MM.1S (cell line): Measurements from ENCODE around the gene BBOX1.

Source experiments
- DNase-seq: peaks from one replicate; pipeline ENCODE4 v3.0.0-alpha.2; 2015
- H2AFZ ChIP-seq: fragments of 300-600 bp; sonication (generic); 2 replicates; pipeline ENCODE4 v1.6.0; 2016; ENCODE audit warnings: antibody characterized with exemption, low read length
- H3F3A ChIP-seq: fragments of 300-600 bp; sonication (generic); 2 replicates; pipeline ENCODE4 v1.6.1; 2016; ENCODE audit warnings: mild to moderate bottlenecking, antibody characterized with exemption, low read length, moderate library complexity, mixed read lengths; ENCODE audit not compliant: insufficient read depth
- H3K27ac ChIP-seq: fragments of 300-600 bp; sonication (generic); 2 replicates; pipeline ENCODE4 v1.5.1; 2016; ENCODE audit warnings: mild to moderate bottlenecking, low read length
- H3K27me3 ChIP-seq: fragments of 300-600 bp; sonication (generic); replicated peaks from 2 replicates; pipeline ENCODE4 v1.6.0; 2016; ENCODE audit warnings: low read length; ENCODE audit not compliant: insufficient read depth
- H3K36me3 ChIP-seq: fragments of 300-600 bp; sonication (generic); replicated peaks from 2 replicates; pipeline ENCODE4 v1.6.1; 2016; ENCODE audit warnings: mild to moderate bottlenecking, low read length, mixed read lengths; ENCODE audit not compliant: insufficient read depth
- H3K4me1 ChIP-seq: fragments of 300-600 bp; sonication (generic); 2 replicates; pipeline ENCODE4 v1.6.1; 2016; ENCODE audit warnings: low read length, mixed read lengths
- H3K4me2 ChIP-seq: fragments of 300-600 bp; sonication (generic); 2 replicates; pipeline ENCODE4 v1.6.0; 2016; ENCODE audit warnings: low read depth, low read length
- H3K4me3 ChIP-seq: fragments of 300-600 bp; sonication (generic); 2 replicates; pipeline ENCODE4 v1.5.1; 2016; ENCODE audit warnings: low read length, mixed read lengths
- H3K79me2 ChIP-seq: fragments of 300-600 bp; sonication (generic); 2 replicates; pipeline ENCODE4 v1.6.1; 2016; ENCODE audit warnings: mixed run types, low read length, mixed read lengths
- H3K9ac ChIP-seq: fragments of 300-600 bp; sonication (generic); 2 replicates; pipeline ENCODE4 v1.6.1; 2016; ENCODE audit warnings: low read length, mixed read lengths
- H3K9me2 ChIP-seq: fragments of 300-600 bp; sonication (generic); replicated peaks from 2 replicates; pipeline ENCODE4 v1.6.1; 2016; ENCODE audit warnings: mild to moderate bottlenecking, low read length, mixed read lengths; ENCODE audit not compliant: insufficient read depth
- H3K9me3 ChIP-seq: fragments of 300-600 bp; sonication (generic); replicated peaks from 2 replicates; pipeline ENCODE4 v1.6.1; 2016; ENCODE audit warnings: mild to moderate bottlenecking, low read length, mixed read lengths; ENCODE audit not compliant: insufficient read depth
- H4K20me1 ChIP-seq: fragments of 300-600 bp; sonication (generic); 2 replicates; pipeline ENCODE4 v1.6.1; 2016; ENCODE audit warnings: mild to moderate bottlenecking, low read length, moderate library complexity, mixed read lengths; ENCODE audit not compliant: insufficient read depth
- CTCF ChIP-seq: fragments of 300-600 bp; sonication (generic); IDR thresholded peaks from 2 replicates; pipeline ENCODE4 v1.5.1; 2016; ENCODE audit warnings: antibody characterized with exemption, low read length, mixed read lengths
- EZH2 ChIP-seq: fragments of 300-600 bp; sonication (generic); optimal IDR thresholded peaks from 2 replicates; pipeline ENCODE3; 2017; ENCODE audit warnings: low read depth, mild to moderate bottlenecking, antibody characterized with exemption, low read length, mixed read lengths
- EZH2phosphoT487 ChIP-seq: fragments of 300-600 bp; sonication (generic); IDR thresholded peaks from 2 replicates; pipeline ENCODE4 v1.6.1; 2018; ENCODE audit warnings: antibody characterized with exemption, low read length

Gene BBOX1

GRCh38 chr11:27040302-27041115 lies at the start of gene BBOX1:
Gene BBOX1, plus strand, starts transcription at chr11:27040815. Its CDS starts 14,616 bp downstream, at chr11:27055431.
- TF ChIP-seq EZH2 (no peak), EZH2phosphoT487 (no peak), CTCF (no peak)
- H3K79me2 ChIP-seq = no peaks in the 10 kb centered on the region
- no peak within 1 kb of the TSS for H3K9ac ChIP-seq
- no peaks in the 10 kb centered on the region for H3K27me3 ChIP-seq
- no peak for DNase-seq
- no peaks in the 10 kb centered on the region for H3K4me1 ChIP-seq
- no peak within 1 kb of the TSS for H2AFZ ChIP-seq
- no peaks in the 10 kb centered on the region for H4K20me1 ChIP-seq
- no peaks in the 10 kb centered on the region for H3K36me3 ChIP-seq
- no peak within 1 kb of the TSS for H3K4me2 ChIP-seq
- H3K9me2 ChIP-seq = no peaks in the 10 kb centered on the region
- no peak within 1 kb of the TSS for H3K4me3 ChIP-seq
- H3K27ac ChIP-seq = no peak within 1 kb of the TSS
- H3K9me3 ChIP-seq = no peaks in the 10 kb centered on the region
- no peaks in the 10 kb centered on the region for H3F3A ChIP-seq

GRCh38 chr11:26992031-26992541 lies 48.5 kb upstream of the BBOX1 start:
- Histone ChIP-seq H3K79me2 (no peaks in the 10 kb centered on the region), H3K27ac (no peak overlapping the region), H3K4me3 (no peak overlapping the region), H3K9ac (no peak overlapping the region), H2AFZ (no peak overlapping the region), H4K20me1 (no peaks in the 10 kb centered on the region), H3F3A (no peaks in the 10 kb centered on the region), H3K36me3 (no peaks in the 10 kb centered on the region), H3K4me2 (no peak overlapping the region), H3K27me3 (no peaks in the 10 kb centered on the region), H3K4me1 (no peaks in the 10 kb centered on the region), H3K9me3 (no peaks in the 10 kb centered on the region), H3K9me2 (no peaks in the 10 kb centered on the region)
- no peak for DNase-seq
- TF ChIP-seq CTCF (no peak), EZH2 (no peak), EZH2phosphoT487 (no peak)

- Histone ChIP-seq H3F3A (no peaks in the 10 kb centered on the region), H3K9me2 (no peaks in the 10 kb centered on the region), H3K9me3 (no peaks in the 10 kb centered on the region), H4K20me1 (no peaks in the 10 kb centered on the region), H3K36me3 (no peaks in the 10 kb centered on the region), H3K4me3 (no peak within 1 kb of the TSS), H3K79me2 (no peaks in the 10 kb centered on the region), H3K4me1 (no peaks in the 10 kb centered on the region), H3K4me2 (no peak within 1 kb of the TSS), H2AFZ (no peak within 1 kb of the TSS), H3K9ac (no peak within 1 kb of the TSS), H3K27ac (no peak within 1 kb of the TSS), H3K27me3 (no peaks in the 10 kb centered on the region)
- TF ChIP-seq CTCF (no peak), EZH2 (no peak), EZH2phosphoT487 (no peak)
- DNase-seq = no peak
These were observed 46.6 kb upstream of the BBOX1 start, which contains the start of gene FIBIN for GRCh38 chr11:26993965-26994457. Gene FIBIN, plus strand, starts transcription at chr11:26994112. Its CDS starts 415 bp downstream, at chr11:26994527.
